Lung microvascular endothelial cell (primary cell): ENCODE measurements around the gene AHSP. TPM values are rescaled to one million over a fixed set of nuclear protein-coding genes. Genes with fewer than 3 reads are reported as not detected.
A peak's percentile ranks its signal among the peaks of the same experiment; 100 is the strongest.
"Not testable (repeated sequence)": the region's sequence is repeated elsewhere in the genome, so short reads cannot be mapped to it uniquely, and the experiment has no call there.

ENCODE experiments used
- DNase-seq, 2 donors: peaks; one replicate each; pipeline versions ENCODE4 v3.0.0 to v3.0.0-alpha.2; 2010; ENCODE audit warnings: low read depth in 2 of 2
- total RNA-seq: library from RNA; depleted of rRNA; stranded (reverse); fragments of >200 nt; gene quantifications from 2 replicates; pipeline ENCODE4 v1.2.1, GENCODE V29; 2014

AHSP gene
- total RNA-seq, 1 donor from 2014 or later = not detected

DNA sequence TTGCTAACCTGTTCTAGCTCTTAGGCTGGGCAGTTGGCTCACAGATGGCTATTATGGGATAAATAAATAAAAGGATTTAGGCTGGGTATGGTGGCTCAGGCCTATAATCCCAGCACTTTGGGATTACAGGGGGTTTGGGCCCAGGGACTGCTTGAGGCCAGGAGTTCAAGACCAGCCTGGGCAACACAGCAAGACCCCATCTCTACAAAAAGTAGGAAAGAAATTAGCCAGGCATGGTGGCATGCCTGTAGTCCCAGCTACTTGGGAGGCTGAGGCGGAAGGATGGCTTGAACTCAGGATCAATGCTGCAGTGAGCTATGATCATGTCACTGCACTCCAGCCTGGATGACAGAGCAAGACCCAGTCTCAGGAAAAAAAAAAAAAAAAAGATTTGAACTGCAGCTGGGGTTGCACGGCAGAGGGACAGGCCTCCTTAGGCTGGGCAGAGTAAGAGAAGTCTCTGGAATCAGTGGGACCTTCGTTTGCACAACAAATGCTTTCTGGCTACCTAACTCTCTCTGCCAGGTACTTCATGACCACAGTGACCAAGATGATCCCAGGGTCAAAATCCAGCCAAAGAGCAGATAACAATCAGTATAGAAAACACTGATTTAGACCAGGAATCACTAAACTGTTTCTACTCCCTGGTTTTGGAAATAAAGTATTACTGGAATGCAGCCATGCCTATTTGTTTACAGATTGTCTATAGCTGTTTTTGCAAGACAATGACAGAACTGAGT is 26.3 kb upstream of the AHSP start:
- DNase-seq = no peak

DNA sequence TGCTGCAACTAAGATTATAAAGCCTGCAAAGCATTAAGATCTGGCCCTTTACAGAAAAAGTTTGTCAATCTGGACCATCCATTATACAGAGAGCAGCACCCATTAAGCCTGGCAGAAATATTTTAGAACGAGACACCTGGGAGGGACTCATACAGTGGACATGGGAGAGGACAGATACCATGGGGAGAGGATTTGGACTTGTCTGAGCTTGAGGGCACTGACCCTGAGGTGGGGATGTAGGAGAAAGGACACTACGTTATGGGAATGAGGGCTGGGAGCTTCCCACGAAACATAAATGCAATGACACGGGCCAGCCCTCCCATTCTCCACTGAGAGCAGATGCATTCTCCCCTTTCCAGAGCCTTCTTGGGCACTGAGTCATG is 25.7 kb upstream of the AHSP start:
- no peak for DNase-seq

DNA sequence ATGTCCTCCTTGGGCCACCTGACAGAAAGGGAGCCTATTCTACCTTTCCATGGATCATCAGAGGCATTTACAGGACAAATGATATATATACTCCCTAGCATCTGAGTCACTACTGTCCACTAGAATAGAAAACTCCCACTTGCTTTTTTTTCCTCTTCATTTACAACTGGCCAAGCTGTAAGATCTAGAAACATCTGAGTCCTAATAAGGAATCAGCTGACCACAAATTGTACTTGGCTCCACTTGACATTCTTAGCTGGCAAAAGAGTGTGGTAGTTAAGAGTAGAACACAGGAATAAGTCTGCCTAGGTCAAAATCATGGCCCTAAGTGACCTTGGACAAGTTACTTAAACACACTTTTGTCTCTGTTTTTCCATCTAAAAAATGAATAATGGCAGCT is 24.7 kb upstream of the AHSP start:
- DNase-seq = no peak

DNA sequence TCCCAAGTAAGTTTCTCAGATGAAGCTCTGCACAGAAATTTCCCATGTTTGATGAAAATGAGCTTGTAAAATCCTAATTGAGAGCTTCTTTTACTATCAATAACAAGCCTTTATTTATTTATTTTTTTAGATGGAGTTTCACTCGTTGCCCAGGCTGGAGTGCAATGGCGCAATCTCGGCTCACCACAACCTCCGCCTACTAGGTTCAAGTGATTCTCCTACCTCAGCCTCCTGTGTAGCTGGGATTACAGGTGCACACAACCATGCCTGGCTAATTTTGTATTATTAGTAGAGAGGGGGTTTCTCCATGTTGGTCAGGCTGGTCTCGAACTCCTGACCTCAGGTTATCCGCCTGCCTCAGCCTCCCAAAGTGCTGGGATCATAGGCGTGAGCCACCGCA is 24.1 kb upstream of the AHSP start:
- not testable (repeated sequence) for DNase-seq

DNA sequence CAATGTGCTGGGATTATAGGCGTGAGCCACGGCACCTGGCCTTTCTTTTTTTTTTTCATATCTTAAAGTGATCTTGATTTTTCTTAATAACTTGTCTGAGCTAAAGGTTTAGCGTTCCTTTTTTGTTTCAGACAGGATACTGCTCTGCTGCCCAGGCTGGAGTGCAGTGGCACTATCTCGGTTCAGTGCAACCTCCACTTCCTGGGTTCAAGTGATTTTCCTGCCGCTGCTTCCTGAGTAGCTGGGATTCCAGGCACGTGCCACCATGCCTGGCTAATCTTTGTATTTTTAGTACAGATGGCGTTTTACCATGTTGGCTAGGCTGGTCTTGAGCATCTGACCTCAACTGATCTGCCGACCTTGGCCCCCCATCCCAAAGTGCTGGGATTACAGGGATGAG is 23.5 kb upstream of the AHSP start:
- peak; percentile 39 to 78 for DNase-seq

DNA sequence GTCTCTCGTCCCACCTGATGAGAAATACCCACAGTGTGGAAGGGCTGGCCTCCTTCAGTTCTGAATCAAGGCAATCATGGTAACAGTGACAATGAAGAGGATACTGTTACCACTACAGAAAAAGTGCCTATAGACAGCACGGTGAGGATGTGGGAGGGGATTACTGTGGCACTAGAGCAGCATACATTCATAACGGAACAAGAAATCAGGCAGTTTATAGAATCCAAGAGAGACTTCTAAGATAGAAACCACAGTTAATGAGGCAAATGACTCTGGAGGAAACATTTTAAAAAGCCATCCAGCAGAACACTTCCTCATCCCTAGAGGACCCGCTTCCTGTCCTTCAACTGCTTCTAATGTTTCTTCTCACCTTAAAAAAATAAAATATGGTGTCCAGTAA is 22.2 kb upstream of the AHSP start:
- no peak for DNase-seq

DNA sequence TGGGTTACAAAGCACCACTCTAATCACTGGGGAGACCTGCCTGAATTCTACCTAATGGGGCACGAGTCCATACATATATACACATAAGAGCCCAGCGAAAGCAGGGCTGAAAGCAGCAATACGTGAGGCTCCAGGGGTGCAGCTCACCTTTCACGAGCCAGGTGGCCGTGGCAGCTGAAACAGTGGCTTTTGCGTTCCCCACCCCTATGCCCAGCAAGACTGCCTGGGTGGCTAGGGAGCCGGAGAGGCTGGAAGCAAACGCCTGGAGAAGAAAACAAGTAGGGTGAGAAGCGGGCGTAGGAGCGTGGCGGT is 20.1 kb upstream of the AHSP start:
- DNase-seq = no peak

DNA sequence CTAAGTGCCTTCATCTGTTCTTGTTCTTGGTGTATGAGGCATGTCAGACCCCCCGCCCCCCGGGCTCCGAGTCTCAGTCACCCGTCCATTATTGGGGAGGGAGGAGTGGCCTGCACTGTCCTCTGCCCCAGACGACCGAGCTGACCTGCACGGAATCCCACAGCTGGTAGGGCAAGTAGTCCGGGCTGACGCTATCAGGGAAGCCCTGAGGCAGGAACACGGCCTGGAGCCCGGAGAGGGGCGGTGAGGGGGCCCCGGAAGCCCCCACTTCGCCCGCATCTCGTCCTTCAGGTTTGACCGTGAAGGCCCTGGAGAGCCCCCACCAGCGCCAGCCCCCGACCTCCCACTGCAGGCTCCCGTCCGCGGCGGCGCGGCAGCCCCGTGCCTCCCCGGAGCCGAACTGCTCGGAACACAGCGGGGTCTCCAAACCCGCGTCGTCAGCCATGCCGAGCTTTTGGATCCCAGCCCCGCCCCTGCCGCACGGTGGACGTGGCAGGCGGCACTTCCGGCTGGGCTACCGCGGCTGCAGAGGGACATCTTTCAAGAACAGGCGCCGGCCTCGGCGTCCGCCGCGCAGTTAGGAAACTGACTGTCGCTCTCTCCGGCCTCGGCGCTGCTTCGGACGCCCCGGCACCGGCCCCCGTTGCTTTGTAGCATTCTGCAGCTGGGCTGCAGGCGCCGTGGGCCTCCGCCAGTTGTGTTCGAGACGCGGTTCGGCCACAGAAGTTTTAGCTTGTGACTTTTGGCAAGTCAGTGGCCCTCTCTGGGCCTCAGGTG is 19.6 kb upstream of the AHSP start, which contains the start of gene RUSF1:
Gene RUSF1 (minus strand): TSS at position 463 of the 777 bp plus-strand sequence. CDS start 18 bp downstream, at position 445.
- DNase-seq = peak; percentile 91 to 93

DNA sequence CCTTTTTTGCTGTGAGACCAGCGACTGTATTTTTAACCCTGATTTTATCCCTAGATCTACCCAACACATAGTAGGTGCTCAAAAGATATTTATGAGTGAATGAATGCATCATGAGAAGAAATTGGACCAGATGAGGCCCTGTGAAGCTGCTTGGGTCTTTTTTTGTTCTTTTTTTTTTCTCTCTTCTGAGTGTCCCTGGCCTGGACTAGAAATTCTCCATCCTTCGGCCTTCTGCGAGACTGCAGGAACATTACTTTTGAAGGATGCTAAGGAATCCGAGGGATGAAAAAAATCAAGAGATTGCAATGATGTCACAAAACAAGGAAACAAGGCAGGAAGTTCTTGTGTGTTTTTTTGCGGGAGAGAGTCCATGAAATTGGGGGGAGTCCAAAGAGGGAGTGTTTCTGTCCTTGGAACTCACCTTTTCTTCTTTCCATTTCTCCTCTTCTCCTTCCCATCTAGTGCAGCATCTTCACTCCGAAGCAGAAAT is 18.9 kb upstream of the AHSP start:
- peak; percentile 22 to 49 for DNase-seq

DNA sequence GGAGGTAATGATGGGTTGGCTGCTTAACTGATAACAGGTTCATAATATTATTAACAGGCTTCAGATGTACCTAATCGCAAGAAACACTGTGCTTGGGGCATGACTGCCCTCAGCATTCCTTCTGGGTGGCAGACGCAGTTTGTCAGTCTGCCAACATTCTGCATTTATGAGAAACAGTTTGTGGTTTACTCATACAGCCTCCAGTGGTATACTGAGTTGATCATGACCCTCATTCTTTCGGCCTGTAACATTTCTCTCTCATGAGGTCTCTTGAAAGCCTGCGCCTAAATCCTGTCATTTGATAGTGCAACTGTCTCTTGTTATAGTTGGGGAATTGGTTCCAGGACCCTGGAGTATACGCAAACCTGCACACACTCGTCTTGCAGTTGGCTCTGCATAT is 14.6 kb upstream of the AHSP start:
- DNase-seq = no peak

DNA sequence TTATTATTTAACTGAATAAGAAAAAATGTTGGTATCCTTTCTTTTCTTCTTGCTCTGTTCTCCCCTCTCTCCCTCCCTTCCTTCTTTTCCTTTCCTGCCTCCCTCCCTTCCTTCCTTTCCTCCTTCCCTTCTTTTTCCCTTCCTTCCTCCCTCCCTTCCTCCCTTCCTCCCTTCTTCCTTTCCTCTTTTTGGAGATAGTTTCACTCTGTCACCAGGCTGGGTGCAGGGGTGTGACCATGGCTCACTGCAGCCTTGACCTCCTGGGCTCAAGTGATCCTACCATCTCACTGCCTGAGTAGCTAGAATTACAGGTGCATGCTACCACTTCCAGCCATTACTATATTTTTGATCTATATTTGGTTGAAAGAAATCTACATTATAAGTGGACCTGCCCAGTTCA is 13.8 kb upstream of the AHSP start:
- no peak for DNase-seq

DNA sequence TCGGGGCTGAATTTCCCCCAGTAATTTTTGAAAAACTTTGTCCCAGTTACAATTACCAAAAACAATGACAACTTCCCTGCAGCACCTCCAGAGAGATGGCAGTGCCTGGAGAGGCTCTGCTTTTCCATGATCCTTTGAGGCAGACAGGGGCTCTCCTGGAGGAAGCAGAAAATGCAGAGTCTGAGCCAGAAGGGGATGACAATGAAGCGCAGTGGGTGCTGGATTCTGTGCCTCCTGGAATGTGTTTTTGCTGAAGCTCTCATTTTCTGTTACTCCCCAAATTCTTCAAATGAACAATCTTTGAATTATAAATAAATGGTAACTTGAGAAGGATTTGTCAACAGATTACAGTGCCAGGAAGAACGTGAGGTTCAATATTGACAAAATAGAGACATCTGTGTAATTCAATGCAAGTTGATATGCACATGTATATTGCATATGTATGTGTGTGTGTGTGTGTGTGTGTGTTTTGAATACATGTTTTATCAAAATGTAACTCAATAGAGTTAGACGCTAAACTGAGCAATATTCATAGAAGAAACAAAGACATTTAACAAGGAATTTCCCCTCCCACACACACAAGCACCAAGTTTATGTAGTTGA is 9.8 kb upstream of the AHSP start:
- no peak for DNase-seq

DNA sequence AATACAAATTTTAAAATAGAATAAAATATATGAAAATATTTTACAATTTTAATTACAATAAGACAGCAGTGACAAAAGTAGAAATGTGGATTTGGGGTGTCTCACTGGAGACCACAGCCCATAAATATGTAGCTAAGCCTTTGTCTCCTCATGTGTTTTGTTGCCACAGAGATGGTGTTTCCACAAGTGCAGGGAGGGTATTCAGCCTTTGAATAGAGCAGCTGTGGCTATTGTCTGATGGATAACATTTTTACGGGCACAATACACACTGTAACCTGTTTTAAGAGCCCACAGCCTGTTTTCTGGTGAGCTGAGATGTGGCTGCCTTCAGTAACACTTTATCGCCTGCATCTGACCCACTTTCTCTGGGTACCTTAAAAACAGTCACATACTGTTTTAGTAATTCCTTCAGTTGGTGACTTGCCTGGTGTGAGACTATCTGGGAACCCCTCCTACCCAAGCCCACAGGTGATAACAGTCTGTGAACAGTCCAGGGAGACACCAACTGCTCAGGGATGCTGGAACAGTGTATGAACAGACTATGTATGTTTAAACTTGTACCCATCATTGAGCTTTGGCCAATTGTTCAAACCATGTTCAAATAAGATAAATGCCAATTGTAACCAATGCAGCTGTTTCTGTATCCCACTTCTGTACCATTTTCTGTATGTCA is 7.8 kb upstream of the AHSP start:
- DNase-seq = no peak

DNA sequence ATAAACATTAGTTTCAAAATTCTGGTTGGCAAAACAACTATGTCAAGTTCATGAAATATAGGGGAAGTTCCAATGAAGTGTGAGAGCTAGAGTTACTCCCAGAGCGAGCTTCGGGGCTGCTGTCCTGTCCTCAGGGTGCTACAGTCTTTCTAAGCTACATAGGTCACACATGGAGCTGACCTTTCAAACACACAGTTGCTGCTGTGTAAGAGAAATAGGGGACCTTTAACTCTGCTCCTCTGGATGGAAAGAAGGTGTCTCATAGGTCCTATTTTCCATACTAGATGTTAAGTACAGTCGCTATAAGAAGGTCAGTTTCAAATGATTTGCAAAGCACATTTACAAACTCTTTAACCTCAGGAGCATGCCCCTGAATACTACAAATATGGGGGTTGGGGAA is 6.3 kb upstream of the AHSP start:
- DNase-seq = no peak

DNA sequence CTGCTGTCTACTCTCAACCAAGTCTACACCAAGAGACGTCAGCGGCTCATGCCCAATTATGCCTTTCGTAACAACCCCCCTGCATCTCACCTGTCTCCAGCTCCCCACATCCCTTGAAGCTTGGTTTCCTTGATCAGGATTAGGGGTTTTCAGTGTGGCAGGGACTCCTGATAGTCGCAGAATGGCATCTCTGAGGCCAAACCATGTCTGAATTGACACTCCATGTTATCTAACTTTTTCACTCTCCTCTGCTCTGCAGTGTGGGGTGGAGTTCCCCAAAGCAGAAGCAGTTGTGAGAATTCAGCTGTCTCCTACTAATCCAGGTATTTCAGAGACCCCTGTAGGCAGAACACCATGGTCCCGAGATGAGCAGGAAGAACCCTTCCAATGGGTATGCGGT is 5.6 kb upstream of the AHSP start:
- no peak for DNase-seq

DNA sequence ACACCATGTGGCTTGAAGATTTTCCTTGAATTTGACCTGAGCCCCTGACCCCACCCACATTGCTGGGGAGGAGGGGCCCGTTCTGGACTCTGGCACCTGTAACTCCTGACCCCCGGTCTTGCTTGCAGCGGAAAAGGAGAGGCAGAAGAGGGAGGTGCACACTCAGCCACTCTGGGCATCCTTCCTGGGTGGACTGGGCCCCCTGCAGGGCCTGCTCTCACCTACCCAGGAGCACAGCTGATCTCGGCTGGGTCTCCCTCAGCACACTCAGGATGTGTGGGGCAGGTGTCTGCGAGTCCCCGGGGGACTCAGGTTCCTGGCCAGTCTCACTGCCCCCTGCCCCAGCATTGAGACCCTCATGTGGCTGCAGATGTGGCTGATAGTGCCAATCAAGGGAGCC is 3.9 kb upstream of the AHSP start:
- DNase-seq = not testable (repeated sequence)

DNA sequence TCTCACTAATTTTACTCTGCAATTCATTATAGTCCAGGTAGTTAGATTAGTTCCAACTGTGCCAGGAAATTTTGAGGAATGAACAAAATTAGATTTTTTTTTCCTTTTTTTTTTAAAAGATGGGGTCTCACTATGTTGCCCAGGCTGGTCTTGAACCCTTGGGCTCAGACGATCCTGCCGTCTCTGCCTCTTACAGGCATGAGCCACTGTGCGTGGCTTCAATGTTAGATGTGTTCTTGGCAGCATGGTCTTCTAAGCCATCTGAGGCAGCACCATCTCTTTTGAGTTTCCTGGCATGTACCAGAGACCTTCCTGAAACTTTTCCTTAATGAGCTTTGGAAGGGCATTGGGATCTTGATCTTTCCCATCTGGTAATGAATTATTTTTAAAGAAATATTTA is 2.6 kb upstream of the AHSP start:
- no peak for DNase-seq

DNA sequence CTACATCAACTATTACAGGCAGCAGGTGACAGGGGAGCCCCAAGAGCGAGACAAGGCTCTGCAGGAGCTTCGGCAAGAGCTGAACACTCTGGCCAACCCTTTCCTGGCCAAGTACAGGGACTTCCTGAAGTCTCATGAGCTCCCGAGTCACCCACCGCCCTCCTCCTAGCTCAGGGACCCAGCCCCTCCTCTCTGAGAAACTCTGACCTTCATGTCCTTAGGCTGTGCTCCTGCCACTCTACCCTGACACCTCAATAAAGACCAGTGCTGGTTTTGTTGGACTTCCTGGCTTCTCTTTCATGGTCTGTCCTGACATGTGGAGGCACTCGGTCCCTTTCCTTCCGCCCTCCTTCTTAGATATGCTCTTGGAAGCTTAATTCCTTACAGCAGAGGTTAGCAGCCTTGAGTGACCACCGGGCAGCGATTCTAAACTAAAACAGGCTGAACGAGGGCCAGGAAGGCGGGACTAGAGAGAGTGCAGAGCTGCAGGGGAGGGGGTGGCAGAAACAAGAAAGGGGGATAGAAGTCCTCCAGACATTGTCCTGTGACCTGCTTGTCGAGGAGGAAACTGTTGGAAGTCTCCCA is 915 bp downstream of the AHSP start:
- no peak for DNase-seq

DNA sequence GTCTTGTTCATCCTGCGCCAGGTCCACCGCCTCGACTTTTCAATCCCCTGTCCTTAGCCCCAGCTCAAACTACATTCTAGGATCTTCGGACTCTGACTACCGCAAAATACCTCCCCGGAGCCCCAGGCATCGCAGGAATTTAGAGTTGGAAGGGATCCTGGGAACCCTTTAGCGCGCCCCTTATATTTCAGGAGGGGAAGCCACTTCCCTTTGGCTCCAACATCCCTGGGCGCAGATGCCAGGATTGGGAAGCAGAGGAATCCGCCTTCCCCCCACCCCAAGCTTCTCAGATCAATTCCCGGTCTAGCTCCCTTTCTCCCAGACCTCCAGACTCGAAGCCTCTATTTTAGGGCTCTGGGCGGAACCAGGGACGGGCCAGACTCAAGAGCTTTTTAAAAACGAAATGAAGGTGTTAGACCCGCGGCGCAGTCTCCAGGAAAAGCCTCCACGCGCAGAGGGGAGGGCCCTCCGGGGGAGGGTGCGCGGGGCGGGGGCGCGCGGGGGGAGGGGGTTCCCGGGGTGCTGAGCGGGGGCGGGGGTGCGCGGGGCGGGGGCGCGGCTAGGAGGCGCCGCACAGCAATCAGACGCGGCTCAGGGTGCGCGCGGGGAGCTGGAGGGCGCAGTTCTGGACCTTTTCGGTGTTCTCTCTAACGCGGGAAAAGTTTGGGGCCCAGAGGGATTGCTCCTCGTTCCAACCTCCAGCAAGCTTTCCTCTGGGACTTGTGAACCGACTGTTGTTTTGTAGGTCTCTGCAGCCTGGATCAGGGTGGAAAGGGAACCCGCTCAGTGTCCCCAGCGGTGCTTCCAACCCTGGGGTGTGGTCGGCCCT is 1.6 kb downstream of the AHSP start:
- no peak for DNase-seq

DNA sequence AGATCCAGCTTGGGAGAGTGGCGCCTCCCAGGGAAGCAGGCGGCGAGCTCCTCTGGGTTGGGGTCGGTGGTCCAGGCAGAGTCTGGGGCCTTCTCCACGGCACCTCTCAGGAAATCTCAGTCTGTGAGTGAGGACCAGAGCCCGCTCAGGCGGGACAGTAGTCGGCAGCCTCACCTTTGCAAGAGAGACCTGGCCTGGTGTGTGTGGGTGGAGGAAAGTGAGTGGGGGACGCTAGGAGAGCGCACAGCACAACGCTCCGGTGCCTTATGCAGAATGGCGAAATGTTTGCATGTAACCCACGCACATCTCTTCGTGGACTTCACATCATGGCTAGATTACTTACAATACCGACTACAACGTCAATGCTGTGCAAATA is 2.2 kb downstream of the AHSP start:
- no peak for DNase-seq

DNA sequence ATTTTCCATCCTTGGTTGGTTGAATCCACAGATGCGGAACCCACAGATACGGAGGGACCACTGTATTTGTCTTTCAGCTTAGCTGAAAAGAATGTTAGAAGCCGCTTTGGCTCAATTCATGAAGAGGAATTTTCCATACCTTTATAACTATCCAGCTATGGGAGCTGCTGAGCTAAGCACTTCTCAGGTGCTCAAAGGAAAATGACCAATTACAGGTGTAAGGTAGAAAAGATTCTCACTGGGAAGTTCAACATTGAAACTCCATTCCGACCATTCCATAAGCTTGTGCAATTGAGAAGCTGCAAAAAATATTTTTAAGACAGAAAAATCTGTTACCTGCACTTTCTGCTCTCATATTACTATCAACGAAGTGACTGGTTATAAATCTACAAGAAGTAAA is 2.7 kb downstream of the AHSP start:
- no peak for DNase-seq
